GM10266 (cell line): ENCODE measurements around the gene CDYL.
"Not testable (repeated sequence)": the region's sequence is repeated elsewhere in the genome, so short reads cannot be mapped to it uniquely, and the experiment has no call there.

Source experiments
- DNase-seq: peaks from one replicate; pipeline ENCODE4 v3.0.0; 2012; ENCODE audit errors: extremely low spot score
- TF ChIP-seq, protein P1 (sequence below): IDR thresholded peaks from 2 replicates; pipeline ENCODE4 v1.5.1; 2012; ENCODE audit warnings: mild to moderate bottlenecking, low read depth; ENCODE audit not compliant: control insufficient read depth, insufficient read depth; ENCODE audit errors: missing control alignments

The CDYL gene

DNA sequence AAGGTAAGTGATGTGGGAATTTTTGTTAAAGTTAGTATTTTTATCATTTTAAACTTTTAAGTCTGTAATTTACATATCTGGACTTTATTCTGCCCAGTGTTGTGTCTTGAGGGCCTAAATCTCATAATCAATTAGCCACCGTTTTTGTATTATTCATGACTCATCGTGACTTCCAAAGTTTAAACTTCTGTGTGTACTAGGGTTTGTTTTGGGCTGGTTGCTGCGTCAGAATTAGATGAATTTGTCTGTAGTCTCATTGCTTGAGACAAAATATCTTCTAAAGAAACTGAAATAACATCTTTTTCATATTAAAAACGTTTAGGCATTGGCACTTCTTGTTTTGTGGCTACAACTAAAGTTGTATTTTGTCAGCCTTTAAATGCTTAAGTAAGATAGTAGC, 41.3 kb downstream of the CDYL start:
- TF ChIP-seq, protein P1, sequence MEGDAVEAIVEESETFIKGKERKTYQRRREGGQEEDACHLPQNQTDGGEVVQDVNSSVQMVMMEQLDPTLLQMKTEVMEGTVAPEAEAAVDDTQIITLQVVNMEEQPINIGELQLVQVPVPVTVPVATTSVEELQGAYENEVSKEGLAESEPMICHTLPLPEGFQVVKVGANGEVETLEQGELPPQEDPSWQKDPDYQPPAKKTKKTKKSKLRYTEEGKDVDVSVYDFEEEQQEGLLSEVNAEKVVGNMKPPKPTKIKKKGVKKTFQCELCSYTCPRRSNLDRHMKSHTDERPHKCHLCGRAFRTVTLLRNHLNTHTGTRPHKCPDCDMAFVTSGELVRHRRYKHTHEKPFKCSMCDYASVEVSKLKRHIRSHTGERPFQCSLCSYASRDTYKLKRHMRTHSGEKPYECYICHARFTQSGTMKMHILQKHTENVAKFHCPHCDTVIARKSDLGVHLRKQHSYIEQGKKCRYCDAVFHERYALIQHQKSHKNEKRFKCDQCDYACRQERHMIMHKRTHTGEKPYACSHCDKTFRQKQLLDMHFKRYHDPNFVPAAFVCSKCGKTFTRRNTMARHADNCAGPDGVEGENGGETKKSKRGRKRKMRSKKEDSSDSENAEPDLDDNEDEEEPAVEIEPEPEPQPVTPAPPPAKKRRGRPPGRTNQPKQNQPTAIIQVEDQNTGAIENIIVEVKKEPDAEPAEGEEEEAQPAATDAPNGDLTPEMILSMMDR: no peak
- DNase-seq: no peak

DNA sequence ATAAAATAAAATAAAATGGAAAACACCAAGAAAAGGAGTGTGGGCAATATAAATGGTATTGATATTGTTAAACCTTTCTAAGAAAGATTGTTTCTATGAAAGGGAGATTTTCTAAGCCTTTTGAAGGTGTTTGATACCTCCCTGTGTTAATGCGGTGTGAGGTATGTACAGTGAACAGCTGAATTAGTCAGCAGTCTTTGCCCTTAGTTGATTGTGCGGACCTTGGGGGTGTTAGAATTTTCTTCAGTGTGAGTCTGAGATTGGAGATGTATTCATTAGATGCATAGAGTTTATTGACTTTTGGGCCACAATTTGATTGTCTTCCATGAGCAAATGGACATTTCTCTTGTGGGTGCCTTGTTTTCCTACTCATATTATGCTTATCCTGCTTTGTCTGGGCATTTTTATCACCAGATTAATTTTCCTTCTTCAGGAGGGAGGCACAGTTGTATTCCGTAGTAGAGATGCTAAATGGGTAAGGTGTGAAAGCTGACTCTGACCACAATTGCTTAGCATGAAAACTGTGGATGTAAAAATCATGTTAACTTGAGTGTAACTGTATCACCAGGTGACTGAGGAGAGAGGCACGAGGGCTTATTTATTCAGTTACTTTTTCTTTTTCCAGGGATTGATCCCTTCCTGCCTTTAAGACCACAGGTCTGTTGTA, 42.2 kb downstream of the CDYL start:
- no peak for DNase-seq

DNA sequence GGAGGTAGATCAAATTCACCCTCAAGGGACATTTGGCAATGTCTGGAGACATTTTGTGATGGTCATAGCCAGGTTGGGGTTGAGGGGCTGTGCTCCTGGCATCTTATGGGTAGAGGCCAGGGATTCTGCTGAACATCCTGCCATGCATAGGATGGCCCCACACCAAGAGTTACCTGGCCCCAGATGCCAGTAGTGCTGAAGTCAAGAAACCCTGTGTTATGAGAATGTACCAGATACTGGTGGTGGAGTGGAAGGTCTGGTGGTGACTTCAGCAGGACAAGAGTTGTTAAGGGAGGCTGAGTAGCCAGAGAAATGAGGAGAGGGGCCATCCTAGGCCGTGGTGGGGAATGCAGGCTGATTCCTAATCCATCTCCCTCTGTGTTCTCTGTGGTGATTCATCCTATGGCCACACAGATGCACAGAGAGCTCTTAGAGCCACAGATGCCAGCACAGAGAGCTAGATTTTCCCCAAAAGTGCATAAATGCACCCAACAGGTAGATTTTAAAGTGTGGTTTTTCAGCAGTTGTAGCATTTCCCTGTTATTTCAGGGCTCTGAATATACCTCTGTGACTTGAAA, 43.6 kb downstream of the CDYL start:
- no peak for DNase-seq
- TF ChIP-seq, protein P1: no peak

More for the DNA sequence above, 42.2 kb downstream of the CDYL start:
- TF ChIP-seq, protein P1: no peak

DNA sequence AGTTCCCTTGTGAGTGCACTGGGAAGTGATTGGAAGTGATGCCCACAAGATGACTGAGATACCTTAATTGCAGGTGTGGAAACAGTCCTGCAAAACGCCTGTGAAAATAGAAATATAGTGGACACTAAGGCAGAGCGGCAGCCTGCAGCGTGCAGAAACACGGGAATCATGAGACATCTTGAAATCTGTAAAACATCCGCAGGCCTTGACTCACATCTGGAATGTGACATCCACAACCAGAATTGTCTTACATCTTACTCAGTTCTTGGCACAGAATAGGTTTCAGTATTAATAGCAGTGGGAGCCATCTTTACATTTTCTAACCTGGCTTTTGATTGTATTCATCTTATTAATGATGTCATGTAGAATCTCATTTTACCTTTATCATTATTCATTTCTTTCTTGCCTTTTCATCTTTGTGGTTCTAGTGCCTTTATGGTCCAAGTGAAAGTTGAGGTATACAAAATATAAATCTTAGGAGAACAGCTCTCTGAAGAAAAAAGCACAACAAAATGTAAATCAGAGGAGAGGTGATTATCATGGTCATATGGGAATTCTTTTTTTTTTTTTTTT, 44.6 kb downstream of the CDYL start:
- TF ChIP-seq, protein P1: no peak
- no peak for DNase-seq

DNA sequence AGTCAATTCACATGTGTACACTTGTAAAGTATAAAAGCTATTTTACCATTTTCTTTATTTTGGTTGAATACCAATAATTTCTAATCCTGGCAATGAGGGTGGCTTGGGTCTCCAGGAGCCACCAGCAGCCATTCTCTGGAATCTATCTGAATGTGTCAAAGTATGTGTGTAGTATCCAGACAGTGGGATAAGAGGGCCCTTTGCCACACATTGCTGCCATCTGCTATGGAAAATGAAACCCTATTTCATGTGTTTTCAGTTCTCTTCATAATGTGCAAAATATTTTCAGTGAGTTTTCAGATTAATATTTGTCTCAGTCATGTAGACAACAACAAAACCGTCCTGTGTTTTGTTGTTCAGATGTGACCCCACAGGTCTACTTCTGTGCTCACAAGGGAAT, 46.3 kb downstream of the CDYL start:
- no peak for DNase-seq
- TF ChIP-seq, protein P1: no peak

DNA sequence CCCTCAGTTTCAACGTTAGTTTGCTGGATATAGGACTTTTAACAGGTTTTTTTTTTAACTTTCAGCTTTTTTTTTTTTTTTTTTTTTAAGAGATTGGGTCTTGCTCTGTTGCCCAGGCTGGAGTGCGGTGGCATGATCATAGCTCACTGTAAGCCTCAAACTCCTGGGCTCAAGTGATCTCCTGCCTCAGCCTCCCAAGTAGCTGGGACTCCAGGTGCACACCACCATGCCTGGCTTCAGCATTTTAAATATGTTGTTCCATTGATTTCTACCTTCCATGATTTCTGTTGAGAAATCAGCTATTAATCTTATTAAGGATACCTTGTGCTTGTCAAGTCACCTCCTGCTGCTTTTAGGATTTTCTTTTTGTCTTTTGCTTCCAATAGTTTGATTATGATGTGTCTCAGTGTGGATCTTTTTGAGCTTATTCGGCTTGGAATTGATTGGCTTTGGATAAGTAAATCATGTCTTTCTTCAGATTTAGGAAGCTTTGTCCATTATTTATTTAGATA, 52.0 kb downstream of the CDYL start:
- TF ChIP-seq, protein P1: no peak
- no peak for DNase-seq

DNA sequence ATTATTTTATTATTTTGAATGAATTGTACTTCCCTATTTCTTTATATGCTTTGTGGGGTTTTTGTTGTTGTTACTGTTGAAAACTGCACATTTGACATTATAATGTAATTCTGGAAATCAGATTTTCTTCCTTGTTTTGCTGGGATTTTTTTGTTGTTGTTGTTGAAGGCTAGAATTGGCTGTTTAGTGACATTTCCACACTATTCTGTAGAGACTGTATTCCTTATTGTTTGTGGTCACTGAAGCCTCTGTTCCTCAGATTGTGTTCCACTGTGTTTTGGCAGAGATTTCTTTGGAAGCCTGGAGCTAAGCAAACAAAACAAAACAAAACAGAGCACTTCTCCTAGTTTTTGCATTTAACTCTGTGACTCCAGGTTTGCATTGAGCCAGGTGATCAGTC, 52.9 kb downstream of the CDYL start:
- no peak for DNase-seq
- TF ChIP-seq, protein P1: no peak

DNA sequence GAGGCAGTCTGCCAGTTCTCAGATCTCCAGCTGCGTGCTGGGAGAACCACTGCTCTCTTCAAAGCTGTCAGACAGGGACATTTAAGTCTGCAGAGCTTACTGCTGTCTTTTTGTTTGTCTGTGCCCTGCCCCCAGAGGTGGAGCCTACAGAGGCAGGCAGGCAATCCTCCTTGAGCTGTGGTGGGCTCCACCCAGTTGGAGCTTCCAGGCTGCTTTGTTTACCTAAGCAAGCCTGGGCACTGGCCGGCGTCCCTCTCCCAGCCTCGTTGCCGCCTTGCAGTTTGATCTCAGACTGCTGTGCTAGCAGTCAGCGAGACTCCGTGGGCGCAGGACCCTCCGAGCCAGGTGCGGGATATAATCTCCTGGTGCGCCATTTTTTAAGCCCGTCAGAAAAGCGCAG, 59.3 kb downstream of the CDYL start:
- not testable (repeated sequence) for DNase-seq
